IMR-90 (cell line): ENCODE results near the gene NCAM1. TPM values are rescaled to one million over a fixed set of nuclear protein-coding genes. Genes with fewer than 3 reads are reported as not detected.

Experiments
- ATAC-seq: fragments of 200-7000 bp; cut with Tn5 transposase; 2 replicates; pipeline ENCODE4 v1.9.1; 2020; ENCODE audit warnings: low read depth, mild to moderate bottlenecking, moderate library complexity
- BruUV-seq: library from RNA; stranded (reverse); fragments of 400-500 nt; replicated peaks from 2 replicates; lab custom pipeline; 2021; lab: Mats Ljungman, UMichigan
- CTCF ChIA-PET: fragments of 300-600 bp; formaldehyde crosslinking; extraction: SDS; loops from one replicate; lab custom pipeline; 2021; ENCODE audit warnings: antibody characterized with exemption; lab: Yijun Ruan, JAX
- POLR2A ChIA-PET: fragments of 300-600 bp; sonication (Branson Sonifier 250); formaldehyde crosslinking; loops from one replicate; lab custom pipeline; 2022; ENCODE audit warnings: antibody characterized with exemption; ENCODE audit not compliant: unreplicated experiment; lab: Charles Lee
- DNase-seq: peaks from one replicate; pipeline ENCODE4 v3.0.0; 2013
- H2AFZ ChIP-seq: replicated peaks from 2 replicates; pipeline ENCODE3; 2013; ENCODE audit warnings: low read length, mild to moderate bottlenecking; ENCODE audit not compliant: poor library complexity
- H2AK5ac ChIP-seq: 2 replicates; pipeline ENCODE4 v1.6.1; 2013; ENCODE audit warnings: low read depth, low read length, inconsistent platforms
- H2AK9ac ChIP-seq: replicated peaks from 2 replicates; pipeline ENCODE3; 2013; ENCODE audit warnings: mild to moderate bottlenecking, low read depth, low read length, moderate library complexity; ENCODE audit not compliant: poor library complexity
- H2BK120ac ChIP-seq: 2 replicates; pipeline ENCODE4 v1.6.1; 2013; ENCODE audit warnings: low read depth, low read length, inconsistent platforms
- H2BK15ac ChIP-seq: 3 replicates; pipeline ENCODE4 v1.6.1; 2013; ENCODE audit warnings: low read depth, low read length, inconsistent platforms
- H2BK20ac ChIP-seq: 2 replicates; pipeline ENCODE4 v1.6.1; 2013; ENCODE audit warnings: low read depth, mild to moderate bottlenecking, inconsistent platforms, low read length, moderate library complexity
- H2BK5ac ChIP-seq: 2 replicates; pipeline ENCODE4 v1.6.1; 2013; ENCODE audit warnings: mild to moderate bottlenecking, low read depth, low read length, inconsistent platforms; ENCODE audit not compliant: poor library complexity, severe bottlenecking
- H3K14ac ChIP-seq: replicated peaks from 2 replicates; pipeline ENCODE4 v1.6.1; 2013; ENCODE audit warnings: low read depth, low read length, inconsistent platforms
- H3K18ac ChIP-seq: 2 replicates; pipeline ENCODE4 v1.6.1; 2013; ENCODE audit warnings: low read depth, low read length, control low read depth
- H3K23ac ChIP-seq: 2 replicates; pipeline ENCODE4 v1.6.1; 2013; ENCODE audit warnings: low read depth, low read length, inconsistent platforms
- H3K27ac ChIP-seq: 2 replicates; pipeline ENCODE4 v1.5.1; 2013; ENCODE audit warnings: mild to moderate bottlenecking, control low read depth, low read length; ENCODE audit not compliant: insufficient read depth
- H3K27me3 ChIP-seq: 2 replicates; pipeline ENCODE4 v1.6.1; 2013; ENCODE audit warnings: low read length; ENCODE audit not compliant: control insufficient read depth, insufficient read depth
- H3K36me3 ChIP-seq: 2 replicates; pipeline ENCODE4 v1.6.1; 2013; ENCODE audit warnings: low read length, mixed read lengths; ENCODE audit not compliant: control insufficient read depth, insufficient read depth
- H3K4ac ChIP-seq: 2 replicates; pipeline ENCODE4 v1.6.1; 2013; ENCODE audit warnings: low read depth, low read length, inconsistent platforms
- H3K4me1 ChIP-seq: 2 replicates; pipeline ENCODE4 v1.6.1; 2013; ENCODE audit warnings: low read length, mixed read lengths; ENCODE audit not compliant: control insufficient read depth, insufficient read depth
- H3K4me2 ChIP-seq: 2 replicates; pipeline ENCODE4 v1.6.1; 2013; ENCODE audit warnings: low read depth, mild to moderate bottlenecking, control low read depth, low read length, moderate library complexity
- H3K4me3 ChIP-seq: 2 replicates; pipeline ENCODE4 v1.5.1; 2013; ENCODE audit warnings: low read depth, mild to moderate bottlenecking, control low read depth, low read length, moderate library complexity; ENCODE audit not compliant: insufficient read depth
- H3K56ac ChIP-seq: 2 replicates; pipeline ENCODE4 v1.6.1; 2013; ENCODE audit warnings: low read length, inconsistent platforms; ENCODE audit not compliant: insufficient read depth; ENCODE audit errors: extremely low read depth
- H3K79me1 ChIP-seq, 2 experiments: 2 replicates each; pipeline ENCODE4 v1.6.1; 2013; ENCODE audit warnings: low read length in 2 of 2, inconsistent platforms in 1 of 2, low read depth in 1 of 2
- H3K9ac ChIP-seq: 2 replicates; pipeline ENCODE4 v1.6.1; 2013; ENCODE audit warnings: low read depth, low read length, control low read depth
- H3K9me1 ChIP-seq: 2 replicates; pipeline ENCODE4 v1.6.1; 2013; ENCODE audit warnings: low read length, inconsistent platforms; ENCODE audit not compliant: insufficient read depth
- H3K9me3 ChIP-seq: 2 replicates; pipeline ENCODE4 v1.6.1; 2013; ENCODE audit warnings: low read length; ENCODE audit not compliant: control insufficient read depth, insufficient read depth
- H4K20me1 ChIP-seq: 2 replicates; pipeline ENCODE4 v1.6.1; 2013; ENCODE audit warnings: low read length, inconsistent platforms; ENCODE audit not compliant: insufficient read depth
- H4K5ac ChIP-seq: 2 replicates; pipeline ENCODE4 v1.6.1; 2013; ENCODE audit warnings: mild to moderate bottlenecking, low read depth, low read length, control low read depth
- H4K8ac ChIP-seq, 2 experiments: 2 replicates each; pipeline ENCODE4 v1.6.1; 2013; ENCODE audit warnings: low read depth in 2 of 2, low read length in 2 of 2, control low read depth in 1 of 2, inconsistent platforms in 1 of 2
- H4K91ac ChIP-seq: 2 replicates; pipeline ENCODE4 v1.6.1; 2013; ENCODE audit warnings: low read depth, low read length, inconsistent platforms; ENCODE audit not compliant: insufficient read depth
- BHLHE40 ChIP-seq: fragments of 150-350 bp; IDR thresholded peaks from 2 replicates; pipeline ENCODE4 v1.6.1; 2016; ENCODE audit warnings: mild to moderate bottlenecking, low read depth, low read length
- CEBPB ChIP-seq: IDR thresholded peaks from 2 replicates; pipeline ENCODE4 v1.6.1; 2012; ENCODE audit warnings: low read depth, low read length, improper control_type of control experiment
- CHD1 ChIP-seq: IDR thresholded peaks from 2 replicates; pipeline ENCODE4 v1.6.1; 2012; ENCODE audit warnings: low read depth, low read length, improper control_type of control experiment
- CTCF ChIP-seq: conservative IDR thresholded peaks from 2 replicates; pipeline ENCODE4 v1.5.1; 2012; ENCODE audit warnings: mild to moderate bottlenecking, low read depth, low read length, improper control_type of control experiment
- ELK1 ChIP-seq: fragments of 150-350 bp; IDR thresholded peaks from 2 replicates; pipeline ENCODE4 v1.6.1; 2016; ENCODE audit warnings: low read depth, mild to moderate bottlenecking, low read length, moderate library complexity, borderline replicate concordance
- FOS ChIP-seq: fragments of 150-350 bp; IDR thresholded peaks from 2 replicates; pipeline ENCODE4 v1.6.1; 2016; ENCODE audit warnings: low read depth, low read length
- MAFK ChIP-seq: IDR thresholded peaks from 2 replicates; pipeline ENCODE4 v1.6.1; 2012; ENCODE audit warnings: low read depth, low read length, improper control_type of control experiment
- MAZ ChIP-seq: IDR thresholded peaks from 2 replicates; pipeline ENCODE4 v1.6.1; 2012; ENCODE audit warnings: low read depth, mild to moderate bottlenecking, low read length, improper control_type of control experiment, moderate library complexity, borderline replicate concordance
- MXI1 ChIP-seq: IDR thresholded peaks from 2 replicates; pipeline ENCODE4 v1.6.1; 2012; ENCODE audit warnings: low read depth, mild to moderate bottlenecking, low read length, moderate library complexity, borderline replicate concordance
- NFE2L2 ChIP-seq: fragments of 150-350 bp; IDR thresholded peaks from 2 replicates; pipeline ENCODE4 v1.6.1; 2016; ENCODE audit warnings: low read depth, mild to moderate bottlenecking, low read length
- POLR2A ChIP-seq: IDR thresholded peaks from 2 replicates; pipeline ENCODE4 v1.6.1; 2012; ENCODE audit warnings: mild to moderate bottlenecking, low read depth, low read length
- RAD21 ChIP-seq: IDR thresholded peaks from 2 replicates; pipeline ENCODE4 v1.6.1; 2012; ENCODE audit warnings: low read length, improper control_type of control experiment
- RCOR1 ChIP-seq: IDR thresholded peaks from 2 replicates; pipeline ENCODE4 v1.6.1; 2012; ENCODE audit warnings: mild to moderate bottlenecking, low read length, improper control_type of control experiment; ENCODE audit not compliant: insufficient replicate concordance
- RFX5 ChIP-seq: IDR thresholded peaks from 2 replicates; pipeline ENCODE4 v1.8.0; 2012; ENCODE audit warnings: low read depth, mild to moderate bottlenecking, low read length, moderate library complexity
- SMC3 ChIP-seq: fragments of 150-350 bp; IDR thresholded peaks from 2 replicates; pipeline ENCODE4 v1.6.1; 2016; ENCODE audit warnings: low read depth, mild to moderate bottlenecking, antibody characterized with exemption, low read length, moderate library complexity
- USF2 ChIP-seq: fragments of 150-350 bp; IDR thresholded peaks from 2 replicates; pipeline ENCODE4 v1.6.1; 2017; ENCODE audit warnings: mild to moderate bottlenecking, antibody characterized with exemption, low read length, low read depth
- WGBS, 2 experiments: methylation state at CpG; one replicate each; pipeline versions ENCODE4 v1.1.5 to v1.1.7; 2013; ENCODE audit warnings: missing lambda C conversion rate in 2 of 2; ENCODE audit not compliant: insufficient read length in 1 of 2; ENCODE audit errors: extremely low coverage in 2 of 2; 5-methylcytosine and 5-hydroxymethylcytosine counted together
- dilution Hi-C: fragments of 300-500 bp; cut with HindIII; formaldehyde crosslinking; loops from one replicate; pipeline ENCODE4 v1.14.3; 2018; ENCODE audit warnings: low sequenced_read_pairs; ENCODE audit not compliant: unreplicated experiment
- in situ Hi-C: fragments of 300-500 bp; cut with MboI; formaldehyde crosslinking; loops from 3 replicates; pipeline ENCODE4 v1.14.3; 2019; ENCODE audit warnings: low sequenced_read_pairs, inconsistent platforms, mixed read lengths
- intact Hi-C: fragments of 100-400 bp; cut with micrococcal nuclease; formaldehyde crosslinking; loops from 2 replicates; pipeline ENCODE4 v1.10.0; 2022
- polyA plus RNA-seq, 3 experiments: library from polyadenylated mRNA; depleted of rRNA; stranded (reverse); fragments of >200 nt; gene quantifications; 2 replicates each; pipeline ENCODE4 v1.2.3, GENCODE V29; 2012; ENCODE audit warnings: low replicate concordance in 1 of 3
- total RNA-seq: library from RNA; depleted of rRNA; stranded (reverse); fragments of >200 nt; gene quantifications from 2 replicates; pipeline ENCODE4 v1.2.3, GENCODE V29; 2012

Gene NCAM1
- total and polyA plus RNA-seq, 2 of the 4 experiments (the other 2 are of a cell fraction) = 0.09 to 0.18 TPM

GRCh38 chr11:112965656-112966055, 4.4 kb downstream of the NCAM1 start:
- Histone ChIP-seq H3K4me3 (no peak overlapping the region), H4K91ac (no peak overlapping the region), H3K79me1 (no peaks in the 10 kb centered on the region), H4K5ac (no peak overlapping the region), H3K4ac (no peak overlapping the region), H2AK5ac (no peak overlapping the region), H3K9me1 (no peaks in the 10 kb centered on the region), H3K9ac (no peak overlapping the region), H3K27me3 (peaks cover 30% of the 10 kb centered on the region), H3K27ac (no peak overlapping the region), H3K9me3 (no peaks in the 10 kb centered on the region), H3K4me2 (no peak overlapping the region), H2BK15ac (no peak overlapping the region), H2BK5ac (no peak overlapping the region), H3K18ac (no peak overlapping the region), H4K20me1 (no peaks in the 10 kb centered on the region), H3K4me1 (no peaks in the 10 kb centered on the region; the same call in 1 of the 2 replicates), H2AFZ (no peak overlapping the region), H4K8ac (no peak overlapping the region), H3K14ac (no peak overlapping the region), H2BK120ac (no peak overlapping the region), H2AK9ac (no peak overlapping the region), H3K36me3 (no peaks in the 10 kb centered on the region), H3K23ac (no peak overlapping the region), H2BK20ac (no peak overlapping the region), H3K56ac (no peak overlapping the region)
- dilution Hi-C loops = no loop called here
- no peak for ATAC-seq
- WGBS, 2 experiments = 0% methylated on average over 1 of the region's 4 CpGs; no CpG with 5 or more reads in 1 of the 2 experiments
- TF ChIP-seq SMC3 (no peak), MAFK (no peak), RFX5 (no peak), USF2 (no peak), POLR2A (no peak), ELK1 (no peak), CEBPB (no peak), RAD21 (no peak), BHLHE40 (no peak), RCOR1 (no peak), FOS (no peak), MAZ (no peak), CHD1 (no peak), MXI1 (no peak), CTCF (no peak), NFE2L2 (no peak)
- intact Hi-C loops = loop anchor here (10.0 kb wide), 1 partner anchor 671 kb away; no protein-coding TSS in a partner anchor
- no peak for DNase-seq
- ChIA-PET CTCF (no interaction called here), POLR2A (no interaction called here)
- in situ Hi-C loops = no loop called here
- BruUV-seq = no TSS peak
